SK-N-SH (cell line): ENCODE data around the gene GID4. TPM values are rescaled to one million over a fixed set of nuclear protein-coding genes. Genes with fewer than 3 reads are reported as not detected.

Experiments used
- CTCF ChIA-PET: fragments of 300-600, 350-600 bp; formaldehyde crosslinking; extraction: SDS; loops from one replicate; lab custom pipeline; 2021; lab: Yijun Ruan, JAX
- POLR2A ChIA-PET: fragments of 350-600 bp; sonication (Branson Sonifier 250); formaldehyde crosslinking; extraction: SDS; loops from one replicate; lab custom pipeline; 2020; ENCODE audit warnings: antibody characterized with exemption, inconsistent platforms; lab: Yijun Ruan, JAX
- DNase-seq: peaks from one replicate; pipeline ENCODE4 v3.0.0; 2012
- H2AFZ ChIP-seq: fragments of 200-600 bp; sonication (generic); 2 replicates; pipeline ENCODE4 v1.8.1; 2016; ENCODE audit warnings: antibody characterized with exemption, mild to moderate bottlenecking, low read depth
- H3F3A ChIP-seq: fragments of 200-600 bp; sonication (generic); replicated peaks from 2 replicates; pipeline ENCODE3; 2016; ENCODE audit warnings: antibody characterized with exemption, mild to moderate bottlenecking; ENCODE audit not compliant: insufficient read depth
- H3K27ac ChIP-seq, 2 experiments: fragments of 200-500 bp in 1 of 2; fragments of 200-600 bp in 1 of 2; sonication (Bioruptor generic) in 1 of 2; sonication (generic), shearing (Covaris generic) in 1 of 2; 2 replicates each; pipeline versions ENCODE4 v1.5.1 to v1.6.1; 2014 to 2016; ENCODE audit warnings: low read depth in 2 of 2, inconsistent platforms in 1 of 2, low read length in 1 of 2, mild to moderate bottlenecking in 1 of 2, mixed read lengths in 1 of 2
- H3K27me3 ChIP-seq: fragments of 200-600 bp; sonication (generic), shearing (Covaris generic); 2 replicates; pipeline ENCODE4 v1.6.1; 2016; ENCODE audit warnings: mixed run types; ENCODE audit not compliant: insufficient read depth
- H3K36me3 ChIP-seq, 2 experiments: fragments of 200-500 bp in 1 of 2; fragments of 200-600 bp in 1 of 2; sonication (Bioruptor generic) in 1 of 2; sonication (generic) in 1 of 2; replicated peaks in 1 of 2; 2 replicates each; pipeline versions ENCODE3 to v1.5.1; 2014 to 2016; ENCODE audit warnings: low read length in 1 of 2, mild to moderate bottlenecking in 1 of 2; ENCODE audit not compliant: insufficient read depth in 2 of 2, control insufficient read depth in 1 of 2
- H3K4me1 ChIP-seq, 2 experiments: fragments of 200-500 bp in 1 of 2; fragments of 200-600 bp in 1 of 2; sonication (Bioruptor generic) in 1 of 2; sonication (generic), shearing (Covaris generic) in 1 of 2; 2 replicates each; pipeline versions ENCODE4 v1.5.1 to v1.6.1; 2014 to 2016; ENCODE audit warnings: low read depth in 1 of 2, low read length in 1 of 2, mixed run types in 1 of 2; ENCODE audit not compliant: insufficient read depth in 2 of 2, control insufficient read depth in 1 of 2
- H3K4me2 ChIP-seq: fragments of 200-600 bp; sonication (generic), shearing (Covaris generic); 2 replicates; pipeline ENCODE4 v1.6.1; 2017; ENCODE audit warnings: mixed run types
- H3K4me3 ChIP-seq, 2 experiments: fragments of 200-500 bp in 1 of 2; fragments of 200-600 bp in 1 of 2; sonication (Bioruptor generic) in 1 of 2; sonication (generic), shearing (Covaris generic) in 1 of 2; 2 replicates each; pipeline versions ENCODE4 v1.5.1 to v1.8.1; 2014 to 2016; ENCODE audit warnings: low read depth in 2 of 2, inconsistent platforms in 1 of 2, low read length in 1 of 2, mild to moderate bottlenecking in 1 of 2, mixed read lengths in 1 of 2, moderate library complexity in 1 of 2
- H3K79me2 ChIP-seq: fragments of 200-600 bp; sonication (generic); 2 replicates; pipeline ENCODE4 v1.8.1; 2017; ENCODE audit warnings: mild to moderate bottlenecking; ENCODE audit not compliant: insufficient read depth
- H3K9ac ChIP-seq: fragments of 200-600 bp; sonication (generic); 2 replicates; pipeline ENCODE4 v1.6.1; 2017; ENCODE audit warnings: mixed run types
- H3K9me2 ChIP-seq: fragments of 200-600 bp; sonication (generic); 2 replicates; pipeline ENCODE4 v1.6.1; 2017; ENCODE audit warnings: mixed run types
- H3K9me3 ChIP-seq: fragments of 200-600 bp; sonication (generic); 2 replicates; pipeline ENCODE4 v1.6.1; 2017; ENCODE audit warnings: mixed run types, mild to moderate bottlenecking, moderate library complexity
- H4K20me1 ChIP-seq: fragments of 200-600 bp; sonication (generic); 2 replicates; pipeline ENCODE4 v1.6.1; 2017; ENCODE audit warnings: mild to moderate bottlenecking, mixed run types; ENCODE audit not compliant: insufficient read depth
- CHD2 ChIP-seq: fragments of 150-350 bp; IDR thresholded peaks from 2 replicates; pipeline ENCODE4 v1.6.1; 2018; ENCODE audit warnings: low read length; ENCODE audit not compliant: partially characterized antibody
- ELF1 ChIP-seq: IDR thresholded peaks from 2 replicates; pipeline ENCODE4 v1.4.0; 2012
- EP300 ChIP-seq, 2 experiments: IDR thresholded peaks; 2 replicates each; pipeline versions ENCODE4 v1.4.0 to v1.6.1; 2012; ENCODE audit warnings: borderline replicate concordance in 1 of 2, low read depth in 1 of 2, low read length in 1 of 2
- EZH2phosphoT487 ChIP-seq: fragments of 200-600 bp; sonication (generic); IDR thresholded peaks from 2 replicates; pipeline ENCODE4 v1.6.1; 2017; ENCODE audit warnings: low read depth, mixed run types, mild to moderate bottlenecking, antibody characterized with exemption, moderate library complexity, borderline replicate concordance
- FOSL2 ChIP-seq: IDR thresholded peaks from 2 replicates; pipeline ENCODE4 v1.4.0; 2012; ENCODE audit warnings: low read depth, mild to moderate bottlenecking, moderate library complexity, borderline replicate concordance
- FOXJ3 ChIP-seq: sonication (generic); formaldehyde crosslinking; IDR thresholded peaks from 2 replicates; pipeline ENCODE4 v1.5.1; 2020; ENCODE audit warnings: mild to moderate bottlenecking, missing genetic modification reagents
- GABPA ChIP-seq: IDR thresholded peaks from 2 replicates; pipeline ENCODE4 v1.4.0; 2012; ENCODE audit warnings: low read depth, mild to moderate bottlenecking
- GATA2 ChIP-seq: sonication (generic); formaldehyde crosslinking; IDR thresholded peaks from 2 replicates; pipeline ENCODE4 v1.5.0; 2020; ENCODE audit warnings: mild to moderate bottlenecking, missing genetic modification reagents
- JUND ChIP-seq: IDR thresholded peaks from 2 replicates; pipeline ENCODE4 v1.4.0; 2012
- MEF2A ChIP-seq: IDR thresholded peaks from 2 replicates; pipeline ENCODE4 v1.4.0; 2012; ENCODE audit warnings: low read depth, borderline replicate concordance
- NFIC ChIP-seq: IDR thresholded peaks from 2 replicates; pipeline ENCODE4 v1.4.0; 2012; ENCODE audit warnings: borderline replicate concordance
- POLR2AphosphoS5 ChIP-seq: IDR thresholded peaks from 2 replicates; pipeline ENCODE4 v1.6.1; 2012; ENCODE audit warnings: low read depth, low read length
- RAD21 ChIP-seq: IDR thresholded peaks from 2 replicates; pipeline ENCODE4 v1.6.1; 2012; ENCODE audit warnings: mild to moderate bottlenecking, low read length
- RFX5 ChIP-seq: IDR thresholded peaks from 2 replicates; pipeline ENCODE4 v1.6.1; 2012; ENCODE audit warnings: mild to moderate bottlenecking, improper control_type of control experiment, low read length
- RXRA ChIP-seq: IDR thresholded peaks from 2 replicates; pipeline ENCODE4 v1.4.0; 2012; ENCODE audit warnings: low read depth, mild to moderate bottlenecking, borderline replicate concordance
- SIN3A ChIP-seq: IDR thresholded peaks from 2 replicates; pipeline ENCODE4 v1.6.1; 2012; ENCODE audit warnings: low read depth, mild to moderate bottlenecking, low read length, moderate library complexity, borderline replicate concordance
- TCF12 ChIP-seq: IDR thresholded peaks from 2 replicates; pipeline ENCODE4 v1.4.0; 2012
- YY1 ChIP-seq: IDR thresholded peaks from 2 replicates; pipeline ENCODE4 v1.4.0; 2012; ENCODE audit warnings: low read depth, mild to moderate bottlenecking
- WGBS: methylation state at CpG from one replicate; pipeline ENCODE4 v1.1.6; 2017; ENCODE audit warnings: low lambda C conversion rate; 5-methylcytosine and 5-hydroxymethylcytosine counted together
- polyA plus RNA-seq, 3 experiments: library from polyadenylated mRNA; depleted of rRNA; stranded (reverse); fragments of >200 nt; gene quantifications; 2 replicates each; pipeline ENCODE4 v1.2.3, GENCODE V29; 2012
- TF ChIP-seq, protein P1 (sequence below): IDR thresholded peaks from 2 replicates; pipeline ENCODE4; 2012
- TF ChIP-seq, protein P2 (sequence below): IDR thresholded peaks from 2 replicates; pipeline ENCODE4 v1.6.1; 2012; ENCODE audit warnings: mild to moderate bottlenecking, low read depth, low read length, moderate library complexity
- TF ChIP-seq, protein P3 (sequence below): fragments of 150-350 bp; IDR thresholded peaks from 2 replicates; pipeline ENCODE4 v1.6.1; 2017; ENCODE audit warnings: antibody characterized with exemption, low read length, low read depth, borderline replicate concordance
- TF ChIP-seq, protein P4 (sequence below): fragments of 200-600 bp; sonication (generic); IDR thresholded peaks from 2 replicates; pipeline ENCODE4 v1.6.1; 2017; ENCODE audit warnings: antibody characterized with exemption, mild to moderate bottlenecking, moderate library complexity

The GID4 gene
- polyA plus RNA-seq, 1 of the 3 experiments (the other 2 are of a cell fraction): 4.3 TPM

DNA sequence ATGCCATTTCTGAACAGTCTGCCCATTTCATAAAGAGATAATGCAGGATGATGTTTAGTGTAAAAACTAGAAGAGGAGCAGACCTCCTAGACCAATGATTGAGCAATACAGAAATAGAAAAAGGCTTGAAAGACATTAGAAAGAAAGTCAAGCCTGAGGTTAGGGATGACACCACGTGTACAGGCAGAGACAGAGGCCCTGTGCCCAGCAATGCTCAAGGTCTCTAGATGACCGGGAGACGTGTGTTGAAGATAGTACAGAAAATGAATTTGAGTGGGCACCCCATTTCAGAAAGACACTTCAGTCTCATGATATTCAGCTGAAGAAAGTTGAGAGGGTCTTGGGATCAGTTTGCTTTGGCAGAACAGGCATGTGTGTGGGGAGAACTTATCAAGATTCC is 5.4 kb downstream of the GID4 start:
- CTCF ChIA-PET: interaction anchor here (0.9 kb wide), 1 partner anchor 18 kb away, joined by 3 read pairs; no protein-coding TSS in a partner anchor
- H3K79me2 ChIP-seq: peaks cover 33% of the 10 kb centered on the region
- H4K20me1 ChIP-seq: peaks cover 5% of the 10 kb centered on the region; the same call in 1 of the 2 replicates
- H2AFZ ChIP-seq: no peak overlapping the region
- no peaks in the 10 kb centered on the region for H3K9me3 ChIP-seq
- H3K9ac ChIP-seq: no peak overlapping the region
- peaks cover 4 to 7% of the 10 kb centered on the region in 2 experiments for H3K36me3 ChIP-seq
- no peak overlapping the region for H3K4me3 ChIP-seq
- no peak overlapping the region for H3K4me2 ChIP-seq
- H3K27ac ChIP-seq: no peak overlapping the region
- 97% methylated on average over 3 of the region's 3 CpGs for whole genome bisulfite sequencing
- no peak for DNase-seq
- no peaks in the 10 kb centered on the region for H3F3A ChIP-seq
- TF ChIP-seq SIN3A (no peak), JUND (no peak), RXRA (no peak), TCF12 (no peak), RAD21 (no peak), EZH2phosphoT487 (no peak), EP300 (IDR thresholded peaks at IDR 0.05; ENCODE audit: borderline replicate concordance in 1 of 2, low read depth in 1 of 2, low read length in 1 of 2) (no peak), CHD2 (no peak), YY1 (no peak), RFX5 (no peak), GABPA (no peak)
- TF ChIP-seq, protein P1, sequence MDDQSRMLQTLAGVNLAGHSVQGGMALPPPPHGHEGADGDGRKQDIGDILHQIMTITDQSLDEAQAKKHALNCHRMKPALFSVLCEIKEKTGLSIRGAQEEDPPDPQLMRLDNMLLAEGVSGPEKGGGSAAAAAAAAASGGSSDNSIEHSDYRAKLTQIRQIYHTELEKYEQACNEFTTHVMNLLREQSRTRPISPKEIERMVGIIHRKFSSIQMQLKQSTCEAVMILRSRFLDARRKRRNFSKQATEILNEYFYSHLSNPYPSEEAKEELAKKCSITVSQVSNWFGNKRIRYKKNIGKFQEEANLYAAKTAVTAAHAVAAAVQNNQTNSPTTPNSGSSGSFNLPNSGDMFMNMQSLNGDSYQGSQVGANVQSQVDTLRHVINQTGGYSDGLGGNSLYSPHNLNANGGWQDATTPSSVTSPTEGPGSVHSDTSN: no peak
- H3K9me2 ChIP-seq: no peaks in the 10 kb centered on the region
- POLR2A ChIA-PET: no interaction called here
- H3K4me1 ChIP-seq: peaks cover 0 to 19% of the 10 kb centered on the region in 2 experiments; a peak in 2 of 4 replicates
- H3K27me3 ChIP-seq: no peaks in the 10 kb centered on the region

DNA sequence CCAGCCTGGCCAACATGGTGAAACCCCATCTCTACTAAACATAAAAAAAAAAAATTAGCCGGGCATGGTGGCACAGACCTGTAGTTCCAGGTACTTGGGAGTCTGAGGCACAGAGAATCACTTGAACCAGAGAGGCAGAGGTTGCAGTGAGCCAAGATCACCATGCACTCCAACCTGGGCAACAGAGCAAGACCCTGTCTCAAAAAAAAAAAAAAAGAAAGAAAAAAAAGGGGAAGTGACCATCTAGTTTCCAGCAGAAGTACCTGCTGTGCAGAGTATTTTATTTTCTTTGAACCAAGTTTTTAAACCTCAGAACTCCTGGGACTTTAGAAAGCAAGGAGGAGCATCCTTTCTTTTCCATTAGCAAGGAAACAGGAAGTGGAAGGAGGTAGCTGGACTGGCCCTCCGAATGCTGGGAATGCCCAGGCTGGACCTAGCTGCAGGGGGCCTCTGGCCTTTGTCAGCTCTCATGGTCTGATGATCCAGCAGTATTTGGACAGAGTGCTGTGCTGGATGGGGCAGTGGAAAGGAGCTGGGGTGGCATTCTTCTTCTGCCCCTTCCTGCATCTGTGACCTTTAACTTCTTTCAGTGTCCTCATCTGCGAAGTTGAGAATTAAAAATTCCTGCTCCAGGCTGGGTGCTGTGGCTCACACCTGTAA is 6.6 kb downstream of the GID4 start:
- Histone ChIP-seq H2AFZ (no peak overlapping the region), H3K27me3 (no peaks in the 10 kb centered on the region), H3K79me2 (peaks cover 24% of the 10 kb centered on the region), H3K9ac (no peak overlapping the region), H3K9me2 (no peaks in the 10 kb centered on the region), H3K36me3 (peaks cover 4 to 7% of the 10 kb centered on the region in 2 experiments), H3K4me1 (peaks cover 0 to 11% of the 10 kb centered on the region in 2 experiments; a peak in 2 of 4 replicates), H3F3A (no peaks in the 10 kb centered on the region), H4K20me1 (peaks cover 5% of the 10 kb centered on the region; the same call in 1 of the 2 replicates), H3K4me3 (no peak overlapping the region), H3K4me2 (no peak overlapping the region), H3K9me3 (no peaks in the 10 kb centered on the region), H3K27ac (no peak overlapping the region)
- POLR2A ChIA-PET: no interaction called here
- DNase-seq: no peak
- 83% methylated on average over 3 of the region's 3 CpGs for WGBS
- CTCF ChIA-PET: no interaction called here
- TF ChIP-seq, protein P2, sequence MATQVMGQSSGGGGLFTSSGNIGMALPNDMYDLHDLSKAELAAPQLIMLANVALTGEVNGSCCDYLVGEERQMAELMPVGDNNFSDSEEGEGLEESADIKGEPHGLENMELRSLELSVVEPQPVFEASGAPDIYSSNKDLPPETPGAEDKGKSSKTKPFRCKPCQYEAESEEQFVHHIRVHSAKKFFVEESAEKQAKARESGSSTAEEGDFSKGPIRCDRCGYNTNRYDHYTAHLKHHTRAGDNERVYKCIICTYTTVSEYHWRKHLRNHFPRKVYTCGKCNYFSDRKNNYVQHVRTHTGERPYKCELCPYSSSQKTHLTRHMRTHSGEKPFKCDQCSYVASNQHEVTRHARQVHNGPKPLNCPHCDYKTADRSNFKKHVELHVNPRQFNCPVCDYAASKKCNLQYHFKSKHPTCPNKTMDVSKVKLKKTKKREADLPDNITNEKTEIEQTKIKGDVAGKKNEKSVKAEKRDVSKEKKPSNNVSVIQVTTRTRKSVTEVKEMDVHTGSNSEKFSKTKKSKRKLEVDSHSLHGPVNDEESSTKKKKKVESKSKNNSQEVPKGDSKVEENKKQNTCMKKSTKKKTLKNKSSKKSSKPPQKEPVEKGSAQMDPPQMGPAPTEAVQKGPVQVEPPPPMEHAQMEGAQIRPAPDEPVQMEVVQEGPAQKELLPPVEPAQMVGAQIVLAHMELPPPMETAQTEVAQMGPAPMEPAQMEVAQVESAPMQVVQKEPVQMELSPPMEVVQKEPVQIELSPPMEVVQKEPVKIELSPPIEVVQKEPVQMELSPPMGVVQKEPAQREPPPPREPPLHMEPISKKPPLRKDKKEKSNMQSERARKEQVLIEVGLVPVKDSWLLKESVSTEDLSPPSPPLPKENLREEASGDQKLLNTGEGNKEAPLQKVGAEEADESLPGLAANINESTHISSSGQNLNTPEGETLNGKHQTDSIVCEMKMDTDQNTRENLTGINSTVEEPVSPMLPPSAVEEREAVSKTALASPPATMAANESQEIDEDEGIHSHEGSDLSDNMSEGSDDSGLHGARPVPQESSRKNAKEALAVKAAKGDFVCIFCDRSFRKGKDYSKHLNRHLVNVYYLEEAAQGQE: no peak
- TF ChIP-seq SIN3A (no peak), FOXJ3 (CRISPR knock-in tag) (no peak), POLR2AphosphoS5 (no peak), NFIC (no peak), ELF1 (no peak), GATA2 (CRISPR knock-in tag) (no peak), FOSL2 (no peak), CHD2 (no peak), MEF2A (no peak), JUND (no peak)
- TF ChIP-seq, protein P3, sequence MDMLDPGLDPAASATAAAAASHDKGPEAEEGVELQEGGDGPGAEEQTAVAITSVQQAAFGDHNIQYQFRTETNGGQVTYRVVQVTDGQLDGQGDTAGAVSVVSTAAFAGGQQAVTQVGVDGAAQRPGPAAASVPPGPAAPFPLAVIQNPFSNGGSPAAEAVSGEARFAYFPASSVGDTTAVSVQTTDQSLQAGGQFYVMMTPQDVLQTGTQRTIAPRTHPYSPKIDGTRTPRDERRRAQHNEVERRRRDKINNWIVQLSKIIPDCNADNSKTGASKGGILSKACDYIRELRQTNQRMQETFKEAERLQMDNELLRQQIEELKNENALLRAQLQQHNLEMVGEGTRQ: no peak
- TF ChIP-seq, protein P4, sequence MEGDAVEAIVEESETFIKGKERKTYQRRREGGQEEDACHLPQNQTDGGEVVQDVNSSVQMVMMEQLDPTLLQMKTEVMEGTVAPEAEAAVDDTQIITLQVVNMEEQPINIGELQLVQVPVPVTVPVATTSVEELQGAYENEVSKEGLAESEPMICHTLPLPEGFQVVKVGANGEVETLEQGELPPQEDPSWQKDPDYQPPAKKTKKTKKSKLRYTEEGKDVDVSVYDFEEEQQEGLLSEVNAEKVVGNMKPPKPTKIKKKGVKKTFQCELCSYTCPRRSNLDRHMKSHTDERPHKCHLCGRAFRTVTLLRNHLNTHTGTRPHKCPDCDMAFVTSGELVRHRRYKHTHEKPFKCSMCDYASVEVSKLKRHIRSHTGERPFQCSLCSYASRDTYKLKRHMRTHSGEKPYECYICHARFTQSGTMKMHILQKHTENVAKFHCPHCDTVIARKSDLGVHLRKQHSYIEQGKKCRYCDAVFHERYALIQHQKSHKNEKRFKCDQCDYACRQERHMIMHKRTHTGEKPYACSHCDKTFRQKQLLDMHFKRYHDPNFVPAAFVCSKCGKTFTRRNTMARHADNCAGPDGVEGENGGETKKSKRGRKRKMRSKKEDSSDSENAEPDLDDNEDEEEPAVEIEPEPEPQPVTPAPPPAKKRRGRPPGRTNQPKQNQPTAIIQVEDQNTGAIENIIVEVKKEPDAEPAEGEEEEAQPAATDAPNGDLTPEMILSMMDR: no peak
